NCI-H1048 (cell line): ENCODE measurements around the gene ROPN1.
"Not testable (repeated sequence)": the region's sequence is repeated elsewhere in the genome, so short reads cannot be mapped to it uniquely, and the experiment has no call there.

ENCODE experiments used
- DNase-seq: peaks from one replicate; lab custom pipeline; 2025; lab: John Stamatoyannopoulos, UW

The ROPN1 gene

GRCh38 chr3:123993818-123994217 lies 1.9 kb upstream of the ROPN1 start:
- no peak for DNase-seq

- no peak for DNase-seq
Observed at GRCh38 chr3:123986427-123986826, 5.5 kb downstream of the ROPN1 start.

GRCh38 chr3:123984957-123985356 lies 7.0 kb downstream of the ROPN1 start:
- DNase-seq, result no peak

- no peak for DNase-seq
Observed at GRCh38 chr3:123984350-123984749, 7.6 kb downstream of the ROPN1 start.

GRCh38 chr3:123981317-123981716 lies 10.6 kb downstream of the ROPN1 start:
- not testable (repeated sequence) for DNase-seq

GRCh38 chr3:123980539-123980938 lies 11.4 kb downstream of the ROPN1 start:
- DNase-seq, result no peak

- not testable (repeated sequence) for DNase-seq
Observed at GRCh38 chr3:123979525-123980501, 12.1 kb downstream of the ROPN1 start.

- DNase-seq, result not testable (repeated sequence)
Observed at GRCh38 chr3:123976904-123977303, 15.0 kb downstream of the ROPN1 start.

- DNase-seq, result not testable (repeated sequence)
Observed at GRCh38 chr3:123976181-123976898, 15.6 kb downstream of the ROPN1 start.

GRCh38 chr3:123975030-123975429 lies 16.9 kb downstream of the ROPN1 start:
- DNase-seq, result not testable (repeated sequence)

- DNase-seq, result no peak
Observed at GRCh38 chr3:123971406-123971805, 20.5 kb downstream of the ROPN1 start.

GRCh38 chr3:123967260-123967659 lies 24.7 kb downstream of the ROPN1 start:
- not testable (repeated sequence) for DNase-seq

- not testable (repeated sequence) for DNase-seq
Observed at GRCh38 chr3:123966799-123967198, 25.1 kb downstream of the ROPN1 start.

- not testable (repeated sequence) for DNase-seq
Observed at GRCh38 chr3:123964793-123965192, 27.1 kb downstream of the ROPN1 start.

- DNase-seq, result no peak
Observed at GRCh38 chr3:123961508-123961856, 30.4 kb downstream of the ROPN1 start.

GRCh38 chr3:123960781-123961507 lies 31.0 kb downstream of the ROPN1 start, which contains the start of gene CCDC14:
CCDC14 (minus strand) TSS chr3:123961229; CDS start chr3:123961173, 56 bp downstream.
- peak; percentile 97 for DNase-seq

- peak; percentile 63 for DNase-seq
Observed at GRCh38 chr3:123953735-123954134, 38.2 kb downstream of the ROPN1 start.

GRCh38 chr3:123952844-123953520 lies 38.9 kb downstream of the ROPN1 start:
- no peak for DNase-seq

GRCh38 chr3:123951522-123952447 lies 40.1 kb downstream of the ROPN1 start:
- no peak for DNase-seq

- DNase-seq, result no peak
Observed at GRCh38 chr3:123949641-123950040, 42.3 kb downstream of the ROPN1 start.
